NCI-H2081 (cell line): Measurements from ENCODE around the gene C7.
"Not testable (repeated sequence)": the region's sequence is repeated elsewhere in the genome, so short reads cannot be mapped to it uniquely, and the experiment has no call there.

Experiments
- DNase-seq, 2 experiments: peaks; one replicate each; lab custom pipeline; 2025; lab: John Stamatoyannopoulos, UW

C7 gene

GRCh38 chr5:40909264-40909663, at the start of gene C7:
Gene C7 (plus strand): TSS chr5:40909497. CDS start chr5:40909611, 114 bp downstream.
- DNase-seq, result no peak

- DNase-seq, result no peak
Measured at GRCh38 chr5:40860711-40861110, 48.6 kb upstream of the C7 start.

DNA sequence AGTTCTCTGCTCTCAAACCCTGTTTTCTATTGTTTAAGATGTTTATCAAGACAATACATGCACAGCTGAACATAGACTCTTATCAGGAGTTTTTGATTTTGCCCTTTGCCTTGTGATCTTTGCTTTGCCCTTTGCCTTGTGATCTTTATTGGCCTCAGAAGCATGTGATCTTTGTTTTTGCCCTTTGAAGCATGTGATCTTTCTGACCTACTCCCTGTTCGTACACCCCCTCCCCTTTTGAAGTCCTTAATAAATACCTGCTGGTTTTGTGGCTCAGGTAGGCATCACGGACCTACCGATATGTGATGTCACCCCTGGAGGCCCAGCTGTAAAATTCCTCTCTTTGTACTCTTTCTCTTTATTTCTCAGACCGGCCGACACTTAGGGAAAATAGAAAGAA, 44.3 kb upstream of the C7 start:
- not testable (repeated sequence) for DNase-seq

GRCh38 chr5:40866844-40867243, 42.5 kb upstream of the C7 start:
- no peak for DNase-seq

DNA sequence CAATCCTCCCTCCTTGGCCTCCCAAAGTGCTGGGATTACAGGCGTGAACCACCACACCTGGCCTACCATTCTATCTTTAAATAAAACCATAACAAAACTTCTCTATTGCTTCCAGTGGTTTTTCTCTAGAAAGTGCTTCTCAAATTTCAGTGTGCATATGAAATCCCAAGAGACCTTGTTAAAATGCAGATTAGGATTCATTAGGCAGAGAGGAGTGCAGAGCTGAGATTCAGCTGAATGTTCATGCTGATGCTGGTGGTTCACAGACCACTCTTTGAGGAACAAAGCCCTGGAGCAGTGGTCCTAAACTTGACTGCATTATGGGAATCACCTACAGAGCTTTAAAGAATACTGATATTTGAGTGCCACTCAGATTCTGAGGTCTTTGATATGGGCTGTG, 39.9 kb upstream of the C7 start:
- no peak for DNase-seq

DNA sequence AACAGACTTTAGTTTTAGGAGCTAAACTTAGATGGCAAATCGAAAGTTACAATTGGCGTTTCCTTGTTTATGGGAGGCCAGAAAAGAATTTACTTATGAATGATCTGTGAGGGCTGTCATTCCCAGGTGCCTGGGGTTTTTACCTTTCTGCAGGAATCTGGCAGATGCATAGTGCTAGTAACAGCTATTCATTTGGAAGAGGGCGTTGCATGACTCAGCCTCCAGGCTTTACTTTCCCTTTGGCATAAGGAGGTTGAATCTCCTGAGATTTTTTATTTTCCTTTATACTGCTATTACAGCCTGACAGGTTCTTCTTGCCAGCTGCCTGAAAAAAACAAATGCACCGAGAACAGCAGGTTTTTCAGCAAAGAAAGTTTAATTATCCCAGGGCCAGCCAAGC, 38.1 kb upstream of the C7 start:
- DNase-seq, result no peak

DNA sequence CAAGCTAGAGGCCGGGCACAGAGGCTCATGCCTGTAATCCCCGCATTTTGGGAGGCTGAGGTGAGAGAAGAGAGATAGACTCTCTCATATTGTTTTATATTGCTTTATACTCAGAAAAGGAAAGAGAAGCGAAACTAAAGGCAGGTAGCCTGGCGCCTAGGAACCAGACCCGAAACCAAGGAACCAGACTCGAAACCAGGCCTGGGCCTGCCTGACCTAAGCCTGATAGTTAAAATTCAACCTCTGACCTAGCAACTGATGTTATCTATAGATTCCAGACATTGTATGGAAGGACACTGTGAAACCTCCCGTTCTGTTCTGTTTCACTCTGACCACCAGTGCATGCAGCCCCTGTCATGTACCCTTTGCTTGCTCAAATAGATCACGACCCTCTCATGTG, 37.0 kb upstream of the C7 start:
- DNase-seq, result not testable (repeated sequence)

GRCh38 chr5:40873286-40873880, 35.9 kb upstream of the C7 start:
- DNase-seq, result no peak

- DNase-seq, result no peak
Measured at GRCh38 chr5:40875958-40876357, 33.3 kb upstream of the C7 start.

- DNase-seq, result no peak
Measured at GRCh38 chr5:40877371-40877988, 31.8 kb upstream of the C7 start.

DNA sequence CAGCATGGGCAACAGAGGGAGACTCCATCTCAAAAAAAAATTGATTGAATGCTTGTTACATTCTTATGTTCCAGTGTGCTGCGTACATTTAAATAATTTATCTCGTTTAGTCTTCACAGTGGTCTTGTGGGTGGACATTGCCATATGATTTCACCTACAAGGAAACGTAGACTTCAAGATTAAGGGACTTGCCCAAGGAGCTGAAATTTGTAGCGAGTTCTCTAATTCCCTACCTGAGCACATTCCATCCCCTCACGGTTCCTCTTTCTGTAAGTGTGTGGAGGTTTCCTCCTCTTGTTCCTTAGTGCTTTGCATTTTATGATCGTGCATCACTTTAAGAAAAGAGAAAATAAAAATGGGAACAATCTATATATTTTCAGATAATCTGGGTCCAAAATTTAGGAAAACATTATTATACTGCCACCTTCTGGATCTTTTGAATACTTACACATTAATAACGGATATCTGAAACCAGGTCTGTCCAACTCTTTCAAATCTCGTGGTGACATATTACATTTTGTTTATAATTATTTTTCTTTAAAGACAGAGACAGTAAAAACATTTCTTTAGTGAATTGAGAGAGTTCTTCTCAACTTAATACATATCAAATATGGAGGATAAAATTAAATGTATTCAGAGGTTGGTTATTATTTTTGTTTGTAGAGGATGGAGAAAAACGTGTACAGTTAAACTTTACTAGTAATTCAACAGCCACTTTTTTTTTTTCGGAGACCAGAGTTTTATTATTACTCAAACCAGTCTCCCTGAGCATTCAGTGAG, 29.9 kb upstream of the C7 start:
- peak; percentile 19 to 45 for DNase-seq

DNA sequence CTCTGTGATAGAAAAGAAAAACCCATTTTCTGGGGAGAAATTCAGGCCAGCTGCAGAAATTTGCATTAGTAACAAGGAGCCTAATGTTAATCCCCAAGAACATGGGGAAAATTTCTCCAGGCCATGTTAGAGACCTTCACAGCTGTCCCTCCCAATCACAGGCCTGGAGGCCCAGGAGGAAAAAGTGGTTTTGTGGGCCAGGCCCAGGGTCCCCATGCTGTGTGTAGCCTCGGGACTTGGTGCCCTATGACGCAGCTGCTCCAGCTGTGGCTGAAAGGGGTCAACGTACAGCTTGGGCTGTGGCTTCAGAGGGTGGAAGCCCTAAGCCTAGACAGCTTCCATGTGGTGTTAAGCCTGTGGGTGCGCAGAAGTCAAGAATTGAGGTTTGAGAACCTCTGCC, 27.0 kb upstream of the C7 start:
- DNase-seq, result no peak

DNA sequence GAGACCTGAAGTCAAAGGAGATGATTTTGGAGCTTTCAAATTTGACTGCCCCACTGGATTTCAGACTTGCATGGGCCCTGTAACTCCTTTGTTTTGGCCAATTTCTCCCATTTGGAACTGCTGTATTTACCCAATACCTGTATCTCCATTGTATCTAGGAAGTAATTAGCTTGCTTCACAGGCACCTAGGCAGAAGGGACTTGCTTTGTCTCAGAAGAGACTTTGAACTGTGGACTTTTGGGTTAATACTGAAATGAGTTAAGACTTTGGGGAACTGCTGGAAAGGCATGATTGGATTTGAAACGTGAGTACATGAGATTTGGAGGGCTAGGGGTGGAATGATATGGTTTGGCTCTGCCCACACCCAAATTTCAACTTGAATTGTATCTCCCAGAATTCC, 26.2 kb upstream of the C7 start:
- DNase-seq, result not testable (repeated sequence)

DNA sequence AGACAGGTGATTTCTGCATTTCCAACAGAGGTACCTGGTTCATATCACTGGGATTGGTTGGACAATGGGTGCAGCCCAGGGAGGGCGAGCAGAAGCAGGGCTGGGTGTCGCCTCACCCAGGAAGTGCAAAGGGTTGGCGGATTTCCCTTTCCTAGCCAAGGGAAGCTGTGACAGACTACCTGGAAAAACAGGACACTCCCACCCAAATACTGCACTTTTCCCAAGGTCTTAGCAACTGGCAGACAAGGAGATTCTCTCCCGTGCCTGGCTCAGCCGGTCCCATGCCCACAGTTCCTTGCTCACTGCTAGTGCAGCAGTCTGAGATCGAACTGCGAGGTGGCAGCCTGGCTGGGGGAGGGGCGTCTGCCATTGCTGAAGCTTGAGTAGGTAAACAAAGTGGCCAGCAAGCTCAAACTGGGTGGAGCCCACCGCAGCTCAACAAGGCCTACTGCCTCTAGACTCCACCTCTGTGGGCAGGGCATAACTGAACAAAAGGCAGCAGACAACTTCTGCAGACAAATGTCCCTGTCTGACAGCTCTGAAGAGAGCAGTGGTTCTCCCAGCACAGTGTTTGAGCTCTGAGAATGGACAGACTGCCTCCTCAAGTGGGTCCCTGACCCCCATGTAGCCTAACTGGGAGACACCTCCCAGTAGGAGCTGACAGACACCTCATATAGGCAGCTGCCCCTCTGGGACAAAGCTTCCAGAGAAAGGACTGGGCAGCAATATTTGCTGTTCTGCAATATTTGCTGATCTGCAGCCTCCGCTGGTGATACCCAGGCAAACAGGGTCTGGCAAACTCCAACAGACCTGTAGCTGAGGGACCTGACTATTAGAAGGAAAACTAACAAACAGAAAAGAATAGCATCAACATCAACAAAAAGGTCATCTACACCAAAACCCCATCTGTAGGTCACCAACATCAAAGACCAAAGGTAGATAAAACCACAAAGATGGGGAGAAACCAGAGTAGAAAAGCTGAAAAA, 13.6 kb upstream of the C7 start:
- DNase-seq, result not testable (repeated sequence)

DNA sequence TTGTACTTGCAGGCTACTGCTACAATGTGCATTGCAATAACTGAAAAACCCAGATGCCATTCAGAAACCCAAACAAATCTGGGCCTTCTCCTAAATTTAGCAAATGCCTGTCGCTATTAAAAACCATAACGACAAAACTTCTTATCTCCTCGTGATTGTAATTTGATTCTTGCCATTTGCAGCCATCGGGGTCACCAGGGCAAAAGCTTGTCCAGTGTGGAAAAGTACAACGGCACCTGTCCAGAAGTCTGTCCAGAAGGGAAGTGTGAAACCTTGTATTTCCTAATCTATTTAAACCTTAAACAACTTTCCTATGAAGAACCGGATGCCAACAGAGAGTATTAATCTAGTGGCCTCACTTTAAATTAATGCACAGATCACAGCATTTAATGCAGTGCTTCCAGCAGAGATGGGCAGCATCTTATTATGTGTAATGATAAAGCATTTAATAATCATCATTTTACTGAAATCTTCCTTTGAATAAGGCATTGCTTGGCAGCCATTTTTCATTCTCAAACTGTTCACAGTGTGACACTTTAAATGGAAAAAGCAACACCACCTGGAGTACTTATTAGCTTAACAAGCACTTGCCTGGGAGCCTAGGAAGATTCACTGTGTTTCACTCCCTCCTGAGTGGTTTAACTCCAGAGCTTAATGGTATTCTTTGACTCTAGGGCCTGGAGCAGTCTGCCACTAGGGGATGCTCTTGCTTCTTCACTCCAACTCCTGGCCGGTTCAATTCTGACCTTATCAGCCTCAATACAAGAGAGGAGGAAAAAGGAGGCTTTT, 4.9 kb upstream of the C7 start:
- peak; percentile 63 to 66 for DNase-seq

DNA sequence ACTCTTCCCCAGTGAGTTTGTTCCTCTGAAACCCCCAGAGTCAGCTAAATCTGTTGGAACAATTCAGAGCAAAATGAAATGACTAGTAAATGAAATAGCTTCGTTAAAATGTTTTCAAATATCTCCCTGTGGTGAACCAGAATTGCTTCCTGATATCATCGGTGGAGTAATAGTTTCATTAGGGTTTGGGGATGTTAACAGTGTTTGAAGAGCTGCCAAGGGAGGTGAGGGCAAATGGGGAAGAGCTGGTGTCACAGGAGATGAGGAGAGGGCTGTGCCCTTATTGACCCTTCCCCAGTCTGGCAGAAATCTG, 4.3 kb upstream of the C7 start:
- DNase-seq, result no peak

GRCh38 chr5:40906351-40906751, 2.9 kb upstream of the C7 start:
- DNase-seq, result no peak

- DNase-seq, result no peak
Measured at GRCh38 chr5:40909723-40910122, 426 bp downstream of the C7 start.

- no peak for DNase-seq
Measured at GRCh38 chr5:40911266-40911665, 2.0 kb downstream of the C7 start.

DNA sequence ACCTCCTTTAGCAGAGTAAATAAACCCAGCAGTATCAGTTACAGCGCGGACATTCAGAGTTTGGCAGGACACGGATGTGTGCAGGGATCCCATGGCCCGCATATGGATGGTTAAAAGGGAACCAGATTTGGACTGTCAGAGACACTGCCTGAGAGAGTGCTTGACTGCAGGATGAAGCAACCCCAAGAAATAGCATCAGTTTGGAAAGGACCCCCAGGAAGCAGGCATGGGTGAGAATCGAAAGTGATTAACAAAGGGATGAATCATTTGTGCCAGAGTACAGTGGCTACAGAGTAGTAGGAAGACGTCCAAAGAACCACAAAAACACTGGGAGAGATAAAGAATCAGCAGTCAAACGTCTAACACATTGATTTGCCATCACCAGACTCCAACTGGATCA, 5.5 kb downstream of the C7 start:
- DNase-seq, result no peak

DNA sequence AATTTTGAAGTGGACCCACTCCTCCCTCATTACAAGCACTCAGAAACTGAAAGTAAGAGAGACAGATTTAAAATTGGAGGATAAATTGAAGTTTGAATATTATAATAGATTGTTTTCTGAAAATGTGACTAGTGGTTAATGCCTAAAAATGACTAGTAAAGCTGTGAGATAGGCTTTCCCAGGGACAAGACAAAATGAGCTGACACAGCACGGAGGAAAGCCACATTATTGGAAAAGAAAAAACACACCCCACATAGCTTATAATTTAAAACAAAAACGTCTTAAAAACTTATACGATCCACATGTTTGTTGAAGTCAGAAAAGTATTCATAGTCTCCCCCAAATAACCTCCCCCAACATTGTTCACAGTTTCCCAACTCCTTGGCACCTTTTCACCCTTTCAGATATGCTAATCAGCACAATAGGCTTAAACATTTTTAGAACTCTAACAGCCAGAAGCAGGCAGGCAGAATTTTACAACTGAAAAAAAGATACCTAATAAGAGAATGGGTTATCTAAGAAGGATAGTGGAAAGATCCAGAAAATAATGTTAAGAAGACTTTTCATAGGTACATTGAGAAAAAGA, 6.1 kb downstream of the C7 start:
- DNase-seq, result no peak
